GM12878 (cell line): ENCODE results near the gene PRR5. TPM values are rescaled to one million over a fixed set of nuclear protein-coding genes. Genes with fewer than 3 reads are reported as not detected.

Source experiments
- ATF7 ChIP-seq: fragments of 450-650 bp; IDR thresholded peaks from 2 replicates; pipeline ENCODE4 v1.6.1; 2016; ENCODE audit warnings: low read depth, mild to moderate bottlenecking
- EED ChIP-seq: sonication (generic); IDR thresholded peaks from 2 replicates; pipeline ENCODE4 v1.6.1; 2016; ENCODE audit warnings: antibody characterized with exemption, low read depth
- REST ChIP-seq: IDR thresholded peaks from 2 replicates; pipeline ENCODE4 v1.6.1; 2012; ENCODE audit warnings: mild to moderate bottlenecking, low read depth, low read length
- SKIL ChIP-seq: fragments of 450-650 bp; IDR thresholded peaks from 2 replicates; pipeline ENCODE4 v1.6.1; 2017; ENCODE audit warnings: mild to moderate bottlenecking, low read depth, inconsistent platforms; ENCODE audit not compliant: poor library complexity, severe bottlenecking
- SMAD5 ChIP-seq: IDR thresholded peaks from 2 replicates; pipeline ENCODE4 v1.6.1; 2016; ENCODE audit warnings: antibody characterized with exemption, low read depth
- ZNF207 ChIP-seq: fragments of 450-650 bp; IDR thresholded peaks from 2 replicates; pipeline ENCODE4 v1.6.1; 2014; ENCODE audit warnings: antibody characterized with exemption, mild to moderate bottlenecking, borderline replicate concordance
- polyA plus RNA-seq, 11 experiments: library from polyadenylated mRNA; depleted of rRNA in 4 of 11; unstranded in 6 of 11; stranded (reverse) in 5 of 11; fragments of >200 nt; fragmentation: Nextera tagmentation in 4 of 11; fragmentation: Illumina TruSeq in 1 of 11; extraction: Ambion mirVana in 4 of 11; extraction: Trizol in 1 of 11; gene quantifications; 1 replicate in 1 of 11; 2 replicates in 10 of 11; pipeline versions ENCODE4 v1.2.1 to v1.2.3, GENCODE V29; 2011 to 2016; ENCODE audit warnings: inconsistent platforms in 2 of 11, missing spikeins in 2 of 11, low read depth in 1 of 11
- total RNA-seq, 4 experiments: library from RNA; depleted of rRNA in 3 of 4; stranded (reverse); fragments of >200 nt in 3 of 4; fragmentation: Illumina TruSeq in 1 of 4; extraction: Trizol in 1 of 4; gene quantifications; 2 replicates each; pipeline versions ENCODE4 v1.2.1 to v1.2.3, GENCODE V29; 2013 to 2021
- TF ChIP-seq, protein P1 (sequence below): fragments of 450-650 bp; IDR thresholded peaks from 2 replicates; pipeline ENCODE4 v1.6.1; 2017; ENCODE audit warnings: antibody characterized with exemption, mild to moderate bottlenecking, moderate library complexity
- TF ChIP-seq, protein P2 (sequence below): fragments of 450-650 bp; IDR thresholded peaks from 2 replicates; pipeline ENCODE4 v1.6.1; 2018; ENCODE audit warnings: mild to moderate bottlenecking, low read depth, moderate library complexity; ENCODE audit not compliant: partially characterized antibody

PRR5 gene
- total and polyA plus RNA-seq, 10 of the 15 experiments (the other 5 are each of a cell fraction or from before 2014, with no cell fraction given) = 0.03 to 9.4 (median 1.5) TPM

- TF ChIP-seq, protein P1, sequence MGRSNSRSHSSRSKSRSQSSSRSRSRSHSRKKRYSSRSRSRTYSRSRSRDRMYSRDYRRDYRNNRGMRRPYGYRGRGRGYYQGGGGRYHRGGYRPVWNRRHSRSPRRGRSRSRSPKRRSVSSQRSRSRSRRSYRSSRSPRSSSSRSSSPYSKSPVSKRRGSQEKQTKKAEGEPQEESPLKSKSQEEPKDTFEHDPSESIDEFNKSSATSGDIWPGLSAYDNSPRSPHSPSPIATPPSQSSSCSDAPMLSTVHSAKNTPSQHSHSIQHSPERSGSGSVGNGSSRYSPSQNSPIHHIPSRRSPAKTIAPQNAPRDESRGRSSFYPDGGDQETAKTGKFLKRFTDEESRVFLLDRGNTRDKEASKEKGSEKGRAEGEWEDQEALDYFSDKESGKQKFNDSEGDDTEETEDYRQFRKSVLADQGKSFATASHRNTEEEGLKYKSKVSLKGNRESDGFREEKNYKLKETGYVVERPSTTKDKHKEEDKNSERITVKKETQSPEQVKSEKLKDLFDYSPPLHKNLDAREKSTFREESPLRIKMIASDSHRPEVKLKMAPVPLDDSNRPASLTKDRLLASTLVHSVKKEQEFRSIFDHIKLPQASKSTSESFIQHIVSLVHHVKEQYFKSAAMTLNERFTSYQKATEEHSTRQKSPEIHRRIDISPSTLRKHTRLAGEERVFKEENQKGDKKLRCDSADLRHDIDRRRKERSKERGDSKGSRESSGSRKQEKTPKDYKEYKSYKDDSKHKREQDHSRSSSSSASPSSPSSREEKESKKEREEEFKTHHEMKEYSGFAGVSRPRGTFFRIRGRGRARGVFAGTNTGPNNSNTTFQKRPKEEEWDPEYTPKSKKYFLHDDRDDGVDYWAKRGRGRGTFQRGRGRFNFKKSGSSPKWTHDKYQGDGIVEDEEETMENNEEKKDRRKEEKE = no peak
- no peak for TF ChIP-seq ATF7
- TF ChIP-seq ZNF207 = no peak
- TF ChIP-seq SKIL = no peak
- TF ChIP-seq REST = no peak
- TF ChIP-seq, protein P2, sequence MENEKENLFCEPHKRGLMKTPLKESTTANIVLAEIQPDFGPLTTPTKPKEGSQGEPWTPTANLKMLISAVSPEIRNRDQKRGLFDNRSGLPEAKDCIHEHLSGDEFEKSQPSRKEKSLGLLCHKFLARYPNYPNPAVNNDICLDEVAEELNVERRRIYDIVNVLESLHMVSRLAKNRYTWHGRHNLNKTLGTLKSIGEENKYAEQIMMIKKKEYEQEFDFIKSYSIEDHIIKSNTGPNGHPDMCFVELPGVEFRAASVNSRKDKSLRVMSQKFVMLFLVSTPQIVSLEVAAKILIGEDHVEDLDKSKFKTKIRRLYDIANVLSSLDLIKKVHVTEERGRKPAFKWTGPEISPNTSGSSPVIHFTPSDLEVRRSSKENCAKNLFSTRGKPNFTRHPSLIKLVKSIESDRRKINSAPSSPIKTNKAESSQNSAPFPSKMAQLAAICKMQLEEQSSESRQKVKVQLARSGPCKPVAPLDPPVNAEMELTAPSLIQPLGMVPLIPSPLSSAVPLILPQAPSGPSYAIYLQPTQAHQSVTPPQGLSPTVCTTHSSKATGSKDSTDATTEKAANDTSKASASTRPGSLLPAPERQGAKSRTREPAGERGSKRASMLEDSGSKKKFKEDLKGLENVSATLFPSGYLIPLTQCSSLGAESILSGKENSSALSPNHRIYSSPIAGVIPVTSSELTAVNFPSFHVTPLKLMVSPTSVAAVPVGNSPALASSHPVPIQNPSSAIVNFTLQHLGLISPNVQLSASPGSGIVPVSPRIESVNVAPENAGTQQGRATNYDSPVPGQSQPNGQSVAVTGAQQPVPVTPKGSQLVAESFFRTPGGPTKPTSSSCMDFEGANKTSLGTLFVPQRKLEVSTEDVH = no peak
- no peak for TF ChIP-seq EED
- TF ChIP-seq SMAD5 = no peak
Observed at GRCh38 chr22:44692662-44693007, 9.4 kb upstream of the PRR5 start (continued).
